Right ventricle myocardium superior (tissue), 1 donor: Measurements from ENCODE around the gene TNIP3. TPM values are rescaled to one million over a fixed set of nuclear protein-coding genes. Genes with fewer than 3 reads are reported as not detected.
A peak's percentile ranks its signal among the peaks of the same experiment; 100 is the strongest.
"Not testable (repeated sequence)": the region's sequence is repeated elsewhere in the genome, so short reads cannot be mapped to it uniquely, and the experiment has no call there.

Source experiments
- ATAC-seq: fragments of 200-7000 bp; cut with Tn5 transposase; one replicate; pipeline ENCODE4 v1.9.1; 2020; ENCODE audit warnings: mild to moderate bottlenecking; ENCODE audit not compliant: poor library complexity
- DNase-seq: peaks from one replicate; pipeline ENCODE4 v3.0.0-alpha.2; 2020
- intact Hi-C: fragments of 100-400 bp; cut with DNase I; formaldehyde crosslinking; loops from one replicate; pipeline ENCODE4 v1.11.2; 2022
- long read RNA-seq: library from polyadenylated mRNA; unstranded; transcript quantifications from one replicate; pipeline ENCODE4 v2.0.0, GENCODE V29; 2021
- total RNA-seq: library from RNA; stranded (reverse); fragmentation: NEBNext Ultra II Directional; extraction: Animal tissue kit (Norgen Biotek cat#: 25700); gene quantifications from one replicate; pipeline ENCODE4 v1.2.1, GENCODE V29; 2021
- donor health status: DM: no; HTN: yes; CAD: no; lungs with severe emphysema.

TNIP3 gene, protein sequence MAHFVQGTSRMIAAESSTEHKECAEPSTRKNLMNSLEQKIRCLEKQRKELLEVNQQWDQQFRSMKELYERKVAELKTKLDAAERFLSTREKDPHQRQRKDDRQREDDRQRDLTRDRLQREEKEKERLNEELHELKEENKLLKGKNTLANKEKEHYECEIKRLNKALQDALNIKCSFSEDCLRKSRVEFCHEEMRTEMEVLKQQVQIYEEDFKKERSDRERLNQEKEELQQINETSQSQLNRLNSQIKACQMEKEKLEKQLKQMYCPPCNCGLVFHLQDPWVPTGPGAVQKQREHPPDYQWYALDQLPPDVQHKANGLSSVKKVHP
- not detected for total RNA-seq
- long read RNA-seq: 0 reads

DNA sequence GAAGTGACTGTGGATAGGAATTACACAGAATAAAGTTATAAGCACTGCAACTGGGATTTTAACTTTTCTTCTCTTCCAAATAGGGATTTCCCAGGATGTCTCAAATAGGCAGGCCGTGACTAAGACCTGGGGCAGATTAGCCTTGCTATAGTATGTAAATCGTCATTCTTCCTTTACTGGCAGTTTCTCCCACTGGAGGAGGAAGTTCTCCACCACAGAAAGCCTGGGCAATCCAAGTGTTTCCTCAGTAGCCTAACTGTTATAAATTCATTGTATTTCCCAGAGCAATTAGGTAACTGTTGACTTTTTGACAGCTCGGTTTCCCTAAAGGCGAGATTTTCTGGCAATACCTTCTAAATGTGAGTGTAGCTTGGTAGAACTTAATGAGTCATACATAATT is at the start of gene TNIP3:
Gene TNIP3, minus strand, starts transcription at position 31 of the 400 bp plus-strand sequence. CDS start 196 bp downstream, outside the sequence.
- intact Hi-C loops: no loop called here
- no peak for ATAC-seq
- no peak for DNase-seq

DNA sequence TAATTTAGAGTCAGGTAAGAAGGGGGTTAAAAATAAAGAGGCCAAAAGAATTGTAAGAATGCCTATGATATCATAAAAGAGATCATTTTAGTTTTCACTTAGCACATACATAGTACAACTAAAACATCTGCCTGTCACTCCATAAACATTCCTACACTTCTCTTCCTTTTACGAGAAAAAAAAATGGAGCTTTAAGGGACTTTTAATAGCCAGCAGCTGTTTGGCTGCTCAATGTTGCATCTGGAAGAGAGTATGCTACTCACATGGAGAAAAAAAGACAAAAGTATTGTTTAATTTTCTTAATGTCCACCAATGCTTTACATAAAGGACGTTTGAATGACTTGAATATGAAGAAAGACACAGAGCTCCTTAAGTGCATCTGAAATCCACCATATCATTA is 48.7 kb upstream of the TNIP3 start:
- no peak for ATAC-seq
- intact Hi-C loops: no loop called here
- no peak for DNase-seq

DNA sequence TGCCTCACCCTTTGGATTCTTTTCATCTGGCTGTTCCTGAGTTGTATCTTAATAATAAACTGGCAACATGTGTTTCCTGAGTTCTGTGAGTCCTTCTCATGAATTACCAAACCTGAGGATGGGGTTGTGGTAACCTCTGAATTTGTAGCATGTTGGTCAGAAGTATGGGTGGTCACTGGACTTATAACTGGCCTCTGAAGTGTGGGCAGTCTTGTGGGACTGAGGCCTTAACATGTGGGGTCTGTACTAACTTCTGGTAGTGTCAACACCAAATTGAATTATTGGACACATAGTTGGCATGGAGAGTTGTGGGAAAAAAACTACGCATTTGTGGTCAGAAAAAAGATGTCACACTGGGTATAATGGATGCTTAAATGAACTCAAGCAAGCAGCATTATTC is 45.0 kb upstream of the TNIP3 start:
- intact Hi-C loops: no loop called here
- ATAC-seq: no peak
- DNase-seq: no peak

DNA sequence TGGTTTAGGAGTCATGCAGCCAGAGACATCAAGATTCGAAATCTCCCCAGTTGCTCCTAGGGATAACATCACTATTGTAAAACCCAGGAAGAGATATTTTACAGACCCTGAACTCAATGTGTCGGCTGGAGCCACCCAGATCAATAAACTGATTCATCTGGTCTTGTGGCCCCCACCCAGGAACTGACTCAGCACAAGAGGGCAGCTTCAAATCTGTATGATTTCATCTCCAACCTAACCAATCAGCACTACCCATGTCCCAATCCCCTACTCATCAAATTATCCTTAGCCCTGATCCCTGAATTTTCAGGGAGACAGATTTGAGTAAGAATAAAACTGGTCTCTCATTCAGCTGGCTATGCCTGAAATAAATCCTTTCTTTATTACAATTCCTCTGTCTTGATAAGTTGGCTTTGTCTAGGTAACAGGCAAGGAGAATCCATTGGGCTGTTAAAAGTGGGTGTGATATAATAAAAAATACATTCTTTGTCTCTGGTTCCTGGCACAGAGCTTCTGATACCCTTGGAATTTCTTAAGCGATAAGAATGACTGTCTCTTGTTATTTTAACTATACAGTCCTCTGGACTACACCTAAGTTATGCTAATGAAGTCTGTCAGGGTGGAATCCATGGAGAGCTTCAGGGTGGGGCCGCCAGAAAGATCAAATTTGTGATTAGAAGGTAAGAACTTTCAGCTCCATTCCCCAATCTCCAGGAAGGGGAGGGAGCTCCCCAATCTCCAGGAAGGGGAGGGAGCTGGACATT is 44.3 kb upstream of the TNIP3 start:
- ATAC-seq (no peak), DNase-seq (no peak)
- intact Hi-C loops: no loop called here

DNA sequence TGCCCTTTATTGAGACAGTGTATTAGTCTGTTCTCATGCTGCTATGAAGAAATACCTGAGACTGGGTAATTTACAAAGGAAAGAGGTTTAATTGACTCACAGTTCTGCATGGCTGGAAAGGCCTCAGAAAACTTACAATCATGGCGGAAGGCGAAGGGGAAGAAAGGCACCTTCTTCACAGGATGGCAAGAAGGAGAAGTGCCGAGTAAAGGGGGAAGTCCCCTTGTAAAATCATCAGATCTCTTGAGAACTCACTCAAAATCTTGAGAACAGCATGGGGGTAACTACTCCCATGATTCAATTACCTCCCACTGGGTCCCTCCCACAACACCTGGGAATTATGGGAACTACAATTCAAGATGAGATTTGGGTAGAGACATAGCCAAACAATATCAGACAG is 41.7 kb upstream of the TNIP3 start:
- DNase-seq, ATAC-seq, intact Hi-C loops: not testable (repeated sequence)

DNA sequence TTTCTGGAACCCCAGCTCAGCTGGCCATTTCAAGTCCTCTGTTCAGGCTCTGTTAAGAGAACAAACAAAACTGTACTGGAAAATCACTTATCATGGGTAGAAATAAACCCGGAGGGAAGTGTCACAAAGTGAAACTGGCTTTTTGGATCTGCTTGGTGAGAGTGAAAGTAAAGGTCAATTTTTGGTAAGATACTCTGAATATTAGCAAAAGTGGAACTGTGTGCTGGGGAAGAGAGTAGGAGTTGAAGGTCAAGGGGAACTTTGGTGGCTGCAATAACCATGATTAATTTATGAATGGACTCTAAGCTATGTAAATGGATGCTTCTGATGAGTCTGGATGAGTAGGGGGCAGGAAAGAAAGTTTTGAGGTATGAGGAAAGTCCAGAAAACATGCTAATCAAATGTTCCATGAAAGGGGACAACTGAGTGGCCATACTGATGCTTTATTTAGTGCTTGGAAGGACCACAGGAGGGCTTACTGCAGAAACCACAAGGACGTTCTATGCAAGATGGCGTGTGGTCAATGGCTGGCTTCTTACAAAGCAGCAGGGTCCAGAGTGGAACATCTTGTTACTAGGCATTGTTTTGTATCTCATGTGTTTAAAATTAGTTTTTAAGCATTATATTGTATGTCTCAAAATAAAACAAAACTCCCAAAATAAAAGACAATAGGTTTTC is 36.8 kb upstream of the TNIP3 start:
- DNase-seq: no peak
- no peak for ATAC-seq
- intact Hi-C loops: no loop called here

DNA sequence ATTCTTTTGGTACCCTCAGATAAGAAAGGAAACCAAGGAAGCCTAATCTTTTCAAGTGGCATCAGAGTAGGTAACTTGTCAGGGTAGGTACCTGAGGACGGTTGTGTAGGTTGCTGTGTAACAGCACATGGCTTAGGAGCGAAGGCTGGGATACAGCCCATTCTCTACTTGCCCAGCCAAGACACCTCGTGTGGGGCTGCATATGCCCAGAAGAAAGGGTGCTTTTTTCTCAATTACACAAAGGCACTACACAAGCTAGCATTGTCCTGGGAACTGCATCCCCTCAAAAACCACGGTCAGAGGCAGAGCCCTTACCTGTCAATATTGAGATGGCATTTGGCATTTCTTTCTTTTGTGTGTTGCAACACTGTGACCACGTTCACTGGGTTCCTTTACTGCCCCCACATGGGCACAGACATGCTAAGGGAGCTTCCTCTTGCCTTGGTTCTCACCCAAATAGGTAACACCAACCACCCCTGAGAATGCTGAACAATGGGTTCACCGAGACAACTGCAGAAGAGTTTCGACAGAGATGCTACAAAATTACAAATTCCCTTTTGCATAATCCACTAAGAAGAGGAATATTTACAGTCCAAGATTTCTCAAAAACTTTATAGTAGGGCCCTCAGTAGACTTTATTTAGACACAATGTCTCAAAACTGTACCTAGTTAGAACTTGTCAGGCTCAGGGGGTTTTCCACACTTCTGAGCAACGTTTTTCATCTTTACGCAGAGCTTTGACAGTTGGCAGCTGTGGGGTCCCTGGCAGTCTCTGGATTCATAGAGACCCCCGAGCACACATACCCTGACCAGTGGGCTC is 35.8 kb upstream of the TNIP3 start:
- ATAC-seq (no peak), DNase-seq (no peak)
- intact Hi-C loops: no loop called here

DNA sequence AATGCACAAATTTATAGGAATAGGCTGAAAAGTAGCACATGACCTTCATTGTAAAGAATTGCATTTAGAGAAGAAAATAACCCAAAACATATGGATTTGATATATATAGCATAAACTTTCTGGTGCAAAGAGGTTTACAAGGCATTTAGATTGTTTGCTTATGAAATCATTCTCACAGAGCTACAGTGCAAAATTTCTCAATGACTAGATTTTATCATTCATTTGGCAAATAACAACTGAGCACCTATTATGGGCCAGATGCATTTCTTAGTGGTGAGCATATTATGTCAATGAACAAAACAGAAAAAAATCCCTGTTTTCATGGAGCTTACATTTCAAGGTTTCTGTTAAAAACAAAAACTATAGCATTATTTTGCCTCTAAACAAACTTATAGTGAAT is 34.1 kb upstream of the TNIP3 start:
- no peak for DNase-seq
- intact Hi-C loops: no loop called here
- no peak for ATAC-seq

DNA sequence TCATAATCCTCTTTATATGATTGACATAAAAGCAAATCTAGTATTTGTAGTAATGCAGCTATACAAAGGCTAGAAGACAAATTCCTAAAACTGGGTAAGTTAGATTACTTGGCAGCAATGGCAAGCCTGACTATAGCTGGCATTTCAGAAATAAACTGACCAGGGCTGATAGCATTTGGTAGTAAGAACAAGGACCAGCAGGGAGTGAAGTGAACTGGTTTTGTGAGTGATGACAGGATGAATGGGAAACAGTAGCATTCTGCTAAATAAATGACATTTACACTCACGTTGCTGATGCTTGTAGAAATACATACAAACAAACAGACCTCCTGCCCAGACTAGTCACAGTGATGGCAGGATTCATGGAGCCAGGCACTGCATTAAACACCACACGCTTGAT is 31.5 kb upstream of the TNIP3 start:
- DNase-seq (no peak), ATAC-seq (no peak)
- intact Hi-C loops: no loop called here

DNA sequence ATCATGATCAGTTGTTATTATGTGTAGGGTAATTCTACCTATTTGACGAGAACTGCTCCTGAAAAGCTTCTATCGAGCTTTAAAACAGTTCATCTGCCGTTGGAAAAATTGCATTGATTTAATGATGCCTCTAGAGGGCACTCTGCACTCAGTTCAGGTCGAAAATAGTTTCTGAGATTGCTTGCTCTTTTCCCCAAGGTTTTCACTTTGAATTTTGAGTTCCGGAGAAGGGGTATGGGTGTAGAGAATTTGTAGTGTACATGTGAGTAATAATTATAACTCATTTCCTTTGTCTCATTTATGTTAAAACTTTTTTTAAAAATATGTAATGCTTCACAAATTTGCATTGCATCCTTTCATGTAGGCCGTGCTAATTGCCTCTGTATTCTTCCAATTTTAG is 28.4 kb upstream of the TNIP3 start:
- intact Hi-C loops: loop anchor here (2.0 kb wide), 1 partner anchor 60 kb away; no protein-coding TSS in a partner anchor
- ATAC-seq (peak; percentile 27), DNase-seq (no peak)

DNA sequence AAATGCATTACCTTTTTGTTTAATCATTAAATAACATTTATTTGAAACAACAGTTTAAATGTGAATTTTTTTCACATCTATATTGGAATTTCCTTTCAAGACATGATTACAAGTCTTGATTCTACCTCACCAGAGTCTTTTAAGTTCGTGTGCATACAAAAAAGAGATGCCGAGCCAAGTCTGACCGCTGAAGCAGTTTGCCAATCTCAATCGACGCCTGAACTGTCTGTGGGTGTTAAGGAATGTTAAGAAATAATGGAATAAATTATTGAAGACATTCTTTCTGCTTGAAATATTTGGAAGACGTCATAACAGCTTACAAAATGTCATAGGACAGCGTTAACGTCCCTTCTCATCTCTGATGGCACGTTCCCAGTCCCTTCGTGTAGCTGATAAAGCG is 27.9 kb upstream of the TNIP3 start:
- no peak for ATAC-seq
- intact Hi-C loops: loop anchor here (2.0 kb wide), 1 partner anchor 61 kb away; no protein-coding TSS in a partner anchor
- DNase-seq: no peak

DNA sequence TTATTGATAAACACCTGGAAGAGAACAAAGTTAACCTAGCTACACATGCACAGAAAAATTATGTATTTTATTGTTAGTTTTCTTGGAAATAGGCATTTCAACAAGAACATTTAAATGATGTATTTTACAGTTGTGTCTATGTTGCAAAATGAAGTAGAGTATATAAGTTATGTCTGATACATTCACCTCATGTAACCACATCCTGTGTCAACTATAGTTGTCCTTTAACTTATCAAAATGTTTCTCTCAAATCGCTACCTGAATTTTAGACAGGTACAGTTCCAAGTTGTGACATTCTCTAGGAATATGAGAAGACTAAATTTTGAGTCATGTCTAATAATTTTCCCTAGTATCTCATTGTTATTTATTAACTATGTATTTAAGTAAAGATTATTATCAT is 27.2 kb upstream of the TNIP3 start:
- intact Hi-C loops: no loop called here
- ATAC-seq: no peak
- no peak for DNase-seq

DNA sequence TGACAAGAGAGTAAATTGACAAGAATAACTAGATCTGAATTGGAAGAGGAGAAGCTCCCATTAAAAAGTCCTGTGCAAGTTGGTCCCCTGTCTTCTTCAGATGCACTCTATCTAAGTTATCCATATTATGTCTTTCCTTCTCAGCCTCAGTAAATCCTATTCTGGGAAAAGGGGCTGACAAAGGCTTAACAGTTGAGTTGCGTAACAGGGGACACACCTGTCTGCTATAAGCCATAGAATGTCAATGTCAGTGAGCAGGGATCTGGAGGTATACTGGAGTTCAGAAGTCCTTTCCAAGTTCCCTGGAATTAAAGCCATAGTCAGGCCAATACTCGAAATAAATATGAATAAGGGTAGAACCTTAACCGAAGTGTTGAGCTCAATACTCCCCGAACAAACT is 26.3 kb upstream of the TNIP3 start:
- ATAC-seq (no peak), DNase-seq (no peak)
- intact Hi-C loops: no loop called here

DNA sequence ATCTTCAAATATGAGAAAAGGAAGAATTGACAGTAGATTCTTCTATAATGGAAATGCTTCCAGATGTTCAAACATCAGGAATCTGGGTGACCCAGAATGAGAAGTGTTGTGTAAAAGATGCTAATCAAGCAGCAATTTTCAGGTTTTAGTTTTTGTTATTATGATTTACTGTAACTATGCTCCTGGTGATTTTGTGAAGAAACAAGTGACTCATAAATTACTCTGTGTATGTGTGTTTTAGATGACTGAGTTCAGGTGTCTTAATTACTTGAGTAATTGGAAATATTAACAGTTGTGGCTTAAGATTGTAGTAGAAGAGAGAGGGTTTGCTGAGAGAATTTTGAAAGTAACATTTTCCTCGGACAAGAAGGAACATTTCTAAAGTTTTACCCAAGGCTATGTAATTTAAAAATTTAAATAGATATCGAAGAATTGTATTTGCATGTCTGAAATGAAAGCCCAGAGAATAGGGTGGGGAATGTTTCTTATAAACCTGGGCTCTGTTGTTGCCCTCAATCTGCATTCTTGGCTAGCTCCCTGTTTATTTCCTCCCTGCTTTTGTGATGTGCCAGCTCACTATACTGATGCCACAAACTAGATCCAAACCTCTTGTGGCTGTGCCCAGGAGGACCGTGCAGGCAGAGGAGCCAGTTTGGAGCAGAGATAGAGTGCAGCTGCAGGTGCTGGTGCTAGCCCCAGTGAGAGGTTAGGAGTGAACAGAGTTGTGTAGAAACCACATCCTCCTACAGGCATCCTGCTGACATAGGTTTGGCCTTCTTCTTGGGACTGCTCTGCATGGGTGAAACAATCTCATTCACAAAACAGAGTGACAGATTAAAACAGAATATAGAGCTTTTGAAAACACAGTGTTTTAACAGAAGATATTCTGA is 25.4 kb upstream of the TNIP3 start:
- intact Hi-C loops: no loop called here
- no peak for DNase-seq

DNA sequence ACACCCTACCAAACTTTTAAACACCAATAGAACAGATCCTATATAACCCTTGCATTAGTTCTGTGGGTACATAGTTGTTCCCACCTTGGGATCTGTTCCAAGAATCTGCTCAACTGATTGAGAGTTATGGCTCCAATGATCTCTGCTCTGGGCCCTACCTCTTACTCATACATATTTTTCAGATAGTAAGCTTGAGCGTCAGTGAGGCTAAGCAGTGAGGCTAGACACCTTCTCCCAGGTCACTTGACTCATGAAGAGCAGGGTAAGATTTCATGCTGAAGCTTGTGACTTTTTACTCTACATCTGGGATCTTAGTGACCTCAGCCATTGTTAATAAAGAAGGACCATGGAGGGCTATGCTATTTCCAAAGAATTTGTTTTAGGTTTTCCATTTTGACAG is 23.1 kb upstream of the TNIP3 start:
- DNase-seq (no peak), ATAC-seq (no peak)
- intact Hi-C loops: no loop called here

More for the DNA sequence above, 25.4 kb upstream of the TNIP3 start:
- no peak for ATAC-seq

DNA sequence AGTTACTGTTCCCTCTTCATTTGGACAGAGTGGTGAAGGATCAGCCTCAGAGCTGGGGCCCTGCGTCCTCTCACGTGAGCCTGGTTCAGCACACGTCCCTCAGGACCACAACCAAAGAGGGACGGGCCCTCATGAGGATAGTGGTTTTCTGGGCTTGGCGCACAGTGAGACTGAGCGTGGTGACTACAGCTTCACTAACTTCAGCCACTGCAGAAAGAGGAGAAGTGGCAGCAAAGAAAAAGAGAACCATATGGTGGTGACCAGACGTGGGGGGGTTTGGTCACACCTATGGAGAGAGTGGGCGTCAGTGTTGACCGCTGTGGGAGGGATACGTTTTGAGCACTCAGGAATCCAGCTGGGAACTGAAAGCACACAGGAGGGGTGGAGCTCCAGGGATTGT is 21.8 kb upstream of the TNIP3 start:
- DNase-seq: no peak
- intact Hi-C loops: no loop called here
- ATAC-seq: no peak

DNA sequence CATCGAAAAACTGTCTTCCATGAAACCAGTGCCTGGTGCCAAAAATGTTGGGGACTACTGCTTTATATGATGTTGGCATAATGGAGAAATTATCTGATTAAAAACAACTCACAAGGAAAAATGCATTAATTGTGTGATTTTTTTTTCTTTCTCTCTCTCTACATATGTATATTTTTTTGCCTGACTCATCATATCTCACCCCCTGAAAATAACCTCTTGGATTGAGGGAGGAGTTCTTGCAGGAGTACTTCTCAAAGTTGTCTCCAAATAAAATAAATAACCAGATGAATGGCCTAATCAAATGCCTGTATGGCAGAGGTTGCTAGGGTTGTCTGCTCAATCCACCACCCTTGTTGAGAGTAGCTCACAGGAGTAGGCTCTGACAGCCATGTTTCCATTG is 19.9 kb upstream of the TNIP3 start:
- ATAC-seq (no peak), DNase-seq (no peak)
- intact Hi-C loops: no loop called here

DNA sequence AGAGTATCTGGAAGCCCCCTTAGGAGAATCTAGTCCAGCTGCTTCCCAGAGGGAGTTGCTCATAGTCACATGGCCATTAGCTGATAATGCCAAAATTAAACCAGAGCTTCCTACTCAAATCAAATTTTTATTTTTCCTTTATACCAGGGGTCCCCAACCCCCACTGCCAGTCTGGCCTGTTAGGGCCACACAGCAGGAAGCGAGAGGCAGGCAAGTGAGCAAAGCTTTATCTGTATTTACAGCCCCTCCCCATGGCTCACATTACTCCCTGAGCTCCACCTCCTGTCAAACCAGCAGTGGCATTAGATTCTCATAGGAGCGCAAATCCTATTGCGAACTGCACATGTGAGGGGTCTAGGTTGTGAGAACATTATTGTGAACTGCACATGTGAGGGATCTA is 19.2 kb upstream of the TNIP3 start:
- intact Hi-C loops: no loop called here
- DNase-seq (no peak), ATAC-seq (no peak)
